Epithelial cell of proximal tubule (primary cell): ENCODE results near the gene MTFR1L. TPM values are rescaled to one million over a fixed set of nuclear protein-coding genes. Genes with fewer than 3 reads are reported as not detected.

Experiments
- DNase-seq: peaks from one replicate; pipeline ENCODE4 v3.0.0-alpha.2; 2011; ENCODE audit warnings: low read depth
- H3K4me3 ChIP-seq: 2 replicates; pipeline ENCODE4 v1.5.1; 2011; ENCODE audit warnings: low read depth, mild to moderate bottlenecking, low read length
- CTCF ChIP-seq: conservative IDR thresholded peaks from 2 replicates; pipeline ENCODE4 v1.5.1; 2012; ENCODE audit warnings: low read depth, mild to moderate bottlenecking, low read length
- total RNA-seq: library from RNA; depleted of rRNA; stranded (reverse); fragments of >200 nt; gene quantifications from 2 replicates; pipeline ENCODE4 v1.2.3, GENCODE V29; 2015

MTFR1L gene
- total RNA-seq, 1 donor from 2014 or later: 21.6 TPM

GRCh38 chr1:25813734-25814471 is 5.9 kb upstream of the MTFR1L start:
- no peak for DNase-seq
- no peak overlapping the region for H3K4me3 ChIP-seq
- TF ChIP-seq CTCF: no peak

DNA sequence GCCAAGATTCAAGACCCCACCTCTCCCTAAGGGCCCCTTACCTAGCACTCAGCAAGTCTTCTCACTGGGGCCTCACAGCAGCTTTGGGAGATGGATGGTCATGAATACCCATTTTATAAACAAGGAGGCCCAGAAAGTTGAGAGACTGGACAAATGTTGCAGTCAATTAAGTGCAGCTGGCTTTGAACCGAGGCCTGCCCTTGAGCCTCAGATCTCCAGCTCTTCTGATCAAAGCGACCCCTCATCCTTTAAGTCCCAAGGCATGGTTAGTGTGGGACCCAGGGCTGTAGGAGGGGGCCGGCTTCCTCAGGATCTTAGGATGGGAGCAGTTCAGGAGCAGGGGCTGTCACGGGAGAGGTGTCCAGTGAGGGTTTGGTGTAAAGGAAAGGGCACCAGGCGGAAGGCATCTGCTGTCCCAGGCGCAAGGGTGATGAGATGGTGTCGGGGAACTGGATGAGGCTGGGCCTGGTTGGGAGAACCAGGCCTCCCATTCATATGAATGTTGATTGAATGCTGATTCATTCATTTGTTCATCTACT is 5.1 kb upstream of the MTFR1L start:
- no peak overlapping the region for H3K4me3 ChIP-seq
- no peak for DNase-seq
- no peak for TF ChIP-seq CTCF

GRCh38 chr1:25815208-25816111 is 4.3 kb upstream of the MTFR1L start:
- H3K4me3 ChIP-seq: no peak overlapping the region
- no peak for DNase-seq
- TF ChIP-seq CTCF: no peak

GRCh38 chr1:25816112-25816718 is 3.5 kb upstream of the MTFR1L start:
- no peak for TF ChIP-seq CTCF
- no peak overlapping the region for H3K4me3 ChIP-seq
- no peak for DNase-seq

DNA sequence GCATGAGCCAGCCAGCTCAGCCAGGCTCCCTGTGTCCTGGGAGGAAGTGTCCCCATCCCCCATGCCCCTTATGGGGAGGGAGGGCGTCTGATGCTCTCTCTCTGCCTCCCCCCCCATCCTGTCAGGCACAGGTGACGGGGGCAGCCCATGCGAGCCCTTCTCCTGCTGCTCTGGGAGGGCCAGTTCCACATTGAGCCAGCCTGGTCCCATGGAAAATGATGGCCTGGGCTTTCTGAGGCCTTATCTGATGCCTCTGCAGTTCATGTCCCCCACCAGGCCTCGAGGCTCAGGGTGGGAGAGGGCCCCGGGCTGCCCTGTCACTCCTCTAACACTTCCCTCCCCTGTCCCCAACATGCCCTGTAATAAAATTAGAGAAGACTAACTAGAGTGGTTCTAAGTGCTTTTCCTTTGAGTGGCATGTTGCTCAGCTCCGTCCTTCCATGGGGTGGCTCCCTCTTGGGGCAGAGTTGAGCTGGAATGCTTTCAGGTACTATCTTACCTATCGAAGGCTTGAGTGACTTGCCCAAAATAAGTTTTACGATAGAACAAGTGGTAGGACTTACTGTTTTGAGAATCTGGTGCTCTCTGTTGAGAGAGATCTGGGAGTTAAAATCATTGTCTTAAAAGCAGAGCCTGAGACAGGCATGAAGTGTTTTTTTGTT is 1.8 kb upstream of the MTFR1L start:
- no peak for DNase-seq
- no peak overlapping the region for H3K4me3 ChIP-seq
- TF ChIP-seq CTCF: peak; percentile 46

GRCh38 chr1:25818569-25818968 is 1.2 kb upstream of the MTFR1L start:
- H3K4me3 ChIP-seq: peak overlapping the region; percentile 94
- DNase-seq: no peak
- no peak for TF ChIP-seq CTCF
